HepG2 (cell line): ENCODE results near the gene TSSK3. TPM values are rescaled to one million over a fixed set of nuclear protein-coding genes. Genes with fewer than 3 reads are reported as not detected.

Experiments
- ATAD3A ChIP-seq: sonication (generic); formaldehyde crosslinking; IDR thresholded peaks from 2 replicates; pipeline ENCODE4 v1.4.0; 2020; ENCODE audit warnings: missing genetic modification reagents
- HES4 ChIP-seq: sonication (generic); formaldehyde crosslinking; IDR thresholded peaks from 2 replicates; pipeline ENCODE4 v1.9.0; 2021; ENCODE audit warnings: mild to moderate bottlenecking, missing genetic modification reagents, borderline replicate concordance
- SSRP1 ChIP-seq: IDR thresholded peaks from 2 replicates; pipeline ENCODE4 v1.6.1; 2016; ENCODE audit warnings: control low read depth
- ZFX ChIP-seq: sonication (generic); formaldehyde crosslinking; IDR thresholded peaks from 2 replicates; pipeline ENCODE4 v1.4.0; 2020; ENCODE audit warnings: mild to moderate bottlenecking, low read depth, missing genetic modification reagents, moderate library complexity
- ZIK1 ChIP-seq: sonication (generic); formaldehyde crosslinking; IDR thresholded peaks from 2 replicates; pipeline ENCODE4 v1.5.0; 2020; ENCODE audit warnings: mild to moderate bottlenecking, low read depth, missing genetic modification reagents, borderline replicate concordance
- ZNF337 ChIP-seq: sonication (generic); formaldehyde crosslinking; IDR thresholded peaks from 2 replicates; pipeline ENCODE4 v1.5.1; 2020; ENCODE audit warnings: missing genetic modification reagents, low read depth, mild to moderate bottlenecking, borderline replicate concordance
- ZNF367 ChIP-seq: sonication (generic); formaldehyde crosslinking; IDR thresholded peaks from 2 replicates; pipeline ENCODE4 v1.4.0; 2020; ENCODE audit warnings: missing genetic modification reagents, borderline replicate concordance
- ZNF616 ChIP-seq: sonication (generic); formaldehyde crosslinking; IDR thresholded peaks from 2 replicates; pipeline ENCODE4 v1.5.0; 2020; ENCODE audit warnings: low read depth, mild to moderate bottlenecking, missing genetic modification reagents
- ZNF660 ChIP-seq: sonication (generic); formaldehyde crosslinking; IDR thresholded peaks from 2 replicates; pipeline ENCODE4 v1.5.1; 2020; ENCODE audit warnings: mild to moderate bottlenecking, low read depth, missing genetic modification reagents, borderline replicate concordance
- polyA plus RNA-seq, 8 experiments: library from polyadenylated mRNA; depleted of rRNA in 3 of 8; stranded (reverse) in 7 of 8; unstranded in 1 of 8; fragments of >200 nt; fragmentation: Illumina TruSeq in 4 of 8; extraction: Trizol in 4 of 8; gene quantifications; 2 replicates each; pipeline versions ENCODE4 v1.2.1 to v1.2.3, GENCODE V29; 2011 to 2016; ENCODE audit warnings: low read depth in 4 of 8, missing spikeins in 1 of 8, mixed read lengths in 1 of 8; ENCODE audit not compliant: insufficient read depth in 1 of 8
- total RNA-seq, 5 experiments: library from RNA; depleted of rRNA; stranded (reverse); fragments of >200 nt; fragmentation: Illumina TruSeq; extraction: Trizol; gene quantifications; 2 replicates each; pipeline ENCODE4 v1.2.3, GENCODE V29; 2016; ENCODE audit warnings: low read depth in 1 of 5
- TF ChIP-seq, protein P1 (sequence below): sonication (generic); formaldehyde crosslinking; IDR thresholded peaks from 2 replicates; pipeline ENCODE4 v1.4.0; 2020; ENCODE audit warnings: missing genetic modification reagents, borderline replicate concordance
- TF ChIP-seq, protein P2 (sequence below): fragments of 450-650 bp; IDR thresholded peaks from 2 replicates; pipeline ENCODE4 v1.6.1; 2017

Gene TSSK3
- total and polyA plus RNA-seq, 2 of the 13 experiments (the other 11 are each of a cell fraction or from before 2014, with no cell fraction given) = 1.0 to 1.1 TPM

DNA sequence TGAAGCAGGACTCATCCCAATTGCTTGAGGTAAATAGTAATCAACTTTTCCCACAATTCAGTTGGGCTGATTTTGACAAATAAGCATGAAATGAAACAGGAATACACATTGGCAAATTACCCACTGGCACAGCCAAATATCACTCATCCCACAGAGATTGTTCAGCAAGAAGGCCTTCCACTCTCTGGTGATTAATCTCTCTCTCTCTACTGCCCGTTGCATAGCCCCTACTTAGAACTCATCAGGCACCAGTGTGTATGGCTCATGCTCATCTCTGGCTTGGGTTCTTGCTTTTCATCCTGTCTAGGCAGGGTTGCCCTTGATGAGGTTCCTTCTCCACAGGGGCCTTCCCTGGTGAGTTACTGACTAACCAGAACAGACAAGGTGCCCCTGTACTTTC lies 30.8 kb downstream of the TSSK3 start (continued):
- TF ChIP-seq, protein P1, sequence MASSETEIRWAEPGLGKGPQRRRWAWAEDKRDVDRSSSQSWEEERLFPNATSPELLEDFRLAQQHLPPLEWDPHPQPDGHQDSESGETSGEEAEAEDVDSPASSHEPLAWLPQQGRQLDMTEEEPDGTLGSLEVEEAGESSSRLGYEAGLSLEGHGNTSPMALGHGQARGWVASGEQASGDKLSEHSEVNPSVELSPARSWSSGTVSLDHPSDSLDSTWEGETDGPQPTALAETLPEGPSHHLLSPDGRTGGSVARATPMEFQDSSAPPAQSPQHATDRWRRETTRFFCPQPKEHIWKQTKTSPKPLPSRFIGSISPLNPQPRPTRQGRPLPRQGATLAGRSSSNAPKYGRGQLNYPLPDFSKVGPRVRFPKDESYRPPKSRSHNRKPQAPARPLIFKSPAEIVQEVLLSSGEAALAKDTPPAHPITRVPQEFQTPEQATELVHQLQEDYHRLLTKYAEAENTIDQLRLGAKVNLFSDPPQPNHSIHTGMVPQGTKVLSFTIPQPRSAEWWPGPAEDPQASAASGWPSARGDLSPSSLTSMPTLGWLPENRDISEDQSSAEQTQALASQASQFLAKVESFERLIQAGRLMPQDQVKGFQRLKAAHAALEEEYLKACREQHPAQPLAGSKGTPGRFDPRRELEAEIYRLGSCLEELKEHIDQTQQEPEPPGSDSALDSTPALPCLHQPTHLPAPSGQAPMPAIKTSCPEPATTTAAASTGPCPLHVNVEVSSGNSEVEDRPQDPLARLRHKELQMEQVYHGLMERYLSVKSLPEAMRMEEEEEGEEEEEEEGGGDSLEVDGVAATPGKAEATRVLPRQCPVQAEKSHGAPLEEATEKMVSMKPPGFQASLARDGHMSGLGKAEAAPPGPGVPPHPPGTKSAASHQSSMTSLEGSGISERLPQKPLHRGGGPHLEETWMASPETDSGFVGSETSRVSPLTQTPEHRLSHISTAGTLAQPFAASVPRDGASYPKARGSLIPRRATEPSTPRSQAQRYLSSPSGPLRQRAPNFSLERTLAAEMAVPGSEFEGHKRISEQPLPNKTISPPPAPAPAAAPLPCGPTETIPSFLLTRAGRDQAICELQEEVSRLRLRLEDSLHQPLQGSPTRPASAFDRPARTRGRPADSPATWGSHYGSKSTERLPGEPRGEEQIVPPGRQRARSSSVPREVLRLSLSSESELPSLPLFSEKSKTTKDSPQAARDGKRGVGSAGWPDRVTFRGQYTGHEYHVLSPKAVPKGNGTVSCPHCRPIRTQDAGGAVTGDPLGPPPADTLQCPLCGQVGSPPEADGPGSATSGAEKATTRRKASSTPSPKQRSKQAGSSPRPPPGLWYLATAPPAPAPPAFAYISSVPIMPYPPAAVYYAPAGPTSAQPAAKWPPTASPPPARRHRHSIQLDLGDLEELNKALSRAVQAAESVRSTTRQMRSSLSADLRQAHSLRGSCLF (CRISPR knock-in tag) = no peak
- no peak for TF ChIP-seq ZNF337 (CRISPR knock-in tag)
- TF ChIP-seq HES4 = no peak
- TF ChIP-seq ZNF367 = no peak
- no peak for TF ChIP-seq SSRP1 (CRISPR knock-in tag)
- TF ChIP-seq ATAD3A (CRISPR knock-in tag) = no peak
- no peak for TF ChIP-seq ZNF660 (CRISPR knock-in tag)
- no peak for TF ChIP-seq ZNF616 (CRISPR knock-in tag)
- TF ChIP-seq ZFX (CRISPR knock-in tag) = no peak
- no peak for TF ChIP-seq ZIK1 (CRISPR knock-in tag)
- TF ChIP-seq, protein P2, sequence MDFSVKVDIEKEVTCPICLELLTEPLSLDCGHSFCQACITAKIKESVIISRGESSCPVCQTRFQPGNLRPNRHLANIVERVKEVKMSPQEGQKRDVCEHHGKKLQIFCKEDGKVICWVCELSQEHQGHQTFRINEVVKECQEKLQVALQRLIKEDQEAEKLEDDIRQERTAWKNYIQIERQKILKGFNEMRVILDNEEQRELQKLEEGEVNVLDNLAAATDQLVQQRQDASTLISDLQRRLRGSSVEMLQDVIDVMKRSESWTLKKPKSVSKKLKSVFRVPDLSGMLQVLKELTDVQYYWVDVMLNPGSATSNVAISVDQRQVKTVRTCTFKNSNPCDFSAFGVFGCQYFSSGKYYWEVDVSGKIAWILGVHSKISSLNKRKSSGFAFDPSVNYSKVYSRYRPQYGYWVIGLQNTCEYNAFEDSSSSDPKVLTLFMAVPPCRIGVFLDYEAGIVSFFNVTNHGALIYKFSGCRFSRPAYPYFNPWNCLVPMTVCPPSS = no peak
